Endothelial cell of umbilical vein (primary cell): Measurements from ENCODE around the gene OSBPL8. TPM values are rescaled to one million over a fixed set of nuclear protein-coding genes. Genes with fewer than 3 reads are reported as not detected.

ENCODE experiments used
- BruUV-seq: library from RNA; stranded (reverse); fragments of 400-500 nt; replicated peaks from 2 replicates; lab custom pipeline; 2021; lab: Mats Ljungman, UMichigan
- CTCF ChIA-PET: fragments of 300-600, 350-600 bp; sonication (Branson Sonifier 250); formaldehyde crosslinking; loops from one replicate; lab custom pipeline; 2021; ENCODE audit warnings: antibody characterized with exemption, inconsistent platforms; lab: Charles Lee
- POLR2A ChIA-PET: fragments of 300-600, 350-600 bp; sonication (Branson Sonifier 250); formaldehyde crosslinking; loops from one replicate; lab custom pipeline; 2021; ENCODE audit warnings: antibody characterized with exemption, inconsistent platforms; lab: Charles Lee
- DNase-seq: peaks from one replicate; pipeline ENCODE4 v3.0.0-alpha.2; 2011; ENCODE audit warnings: low read depth, low spot score
- FAIRE-seq: peaks from 2 replicates; lab custom pipeline; 2011; peaks lifted over from hg19 to GRCh38; lab: Jason Lieb, UNC
- H2AFZ ChIP-seq: 2 replicates; pipeline ENCODE4 v1.6.0; 2012; ENCODE audit warnings: low read depth, low read length, control low read depth, inconsistent platforms
- H3K27ac ChIP-seq: 2 replicates; pipeline ENCODE4 v1.5.1; 2011; ENCODE audit warnings: low read depth, mild to moderate bottlenecking, control low read depth, low read length, moderate library complexity; ENCODE audit not compliant: insufficient read depth
- H3K27me3 ChIP-seq, 2 experiments: 2 replicates each; pipeline versions ENCODE4 v1.6.0 to v1.6.1; 2011; ENCODE audit warnings: low read length in 2 of 2, mixed read lengths in 1 of 2; ENCODE audit not compliant: control insufficient read depth in 2 of 2, insufficient read depth in 2 of 2
- H3K36me3 ChIP-seq, 2 experiments: 2 replicates in 1 of 2; 3 replicates in 1 of 2; pipeline ENCODE4 v1.5.1; 2011; ENCODE audit warnings: low read length in 2 of 2, mild to moderate bottlenecking in 1 of 2, moderate library complexity in 1 of 2; ENCODE audit not compliant: control insufficient read depth in 2 of 2, insufficient read depth in 2 of 2; ENCODE audit errors: extremely low read depth in 1 of 2
- H3K4me1 ChIP-seq: 3 replicates; pipeline ENCODE4 v1.5.1; 2011; ENCODE audit warnings: mild to moderate bottlenecking, low read length; ENCODE audit not compliant: control insufficient read depth, insufficient read depth; ENCODE audit errors: extremely low read depth
- H3K4me2 ChIP-seq: 2 replicates; pipeline ENCODE4 v1.6.1; 2011; ENCODE audit warnings: low read length, control low read depth, mixed read lengths; ENCODE audit not compliant: insufficient read depth
- H3K4me3 ChIP-seq, 3 experiments: fragments of 200-600 bp in 1 of 3; sonication (generic), shearing (Covaris generic) in 1 of 3; replicated peaks in 1 of 3; 2 replicates each; pipeline ENCODE4 v1.5.1; 2011 to 2016; ENCODE audit warnings: control low read depth in 3 of 3, low read length in 3 of 3, mild to moderate bottlenecking in 2 of 3, inconsistent platforms in 1 of 3, low read depth in 1 of 3, moderate library complexity in 1 of 3; ENCODE audit not compliant: insufficient read depth in 1 of 3
- H3K79me2 ChIP-seq: 2 replicates; pipeline ENCODE4 v1.6.0; 2012; ENCODE audit warnings: low read length, inconsistent platforms; ENCODE audit not compliant: control insufficient read depth, insufficient read depth
- H3K9ac ChIP-seq: replicated peaks from 2 replicates; pipeline ENCODE3; 2011; ENCODE audit warnings: low read length, control low read depth; ENCODE audit not compliant: insufficient read depth; ENCODE audit errors: extremely low read depth
- H3K9me1 ChIP-seq: replicated peaks from 3 replicates; pipeline ENCODE4 v1.6.0; 2011; ENCODE audit warnings: mild to moderate bottlenecking, low read length; ENCODE audit not compliant: control insufficient read depth, insufficient read depth; ENCODE audit errors: extremely low read depth
- H3K9me3 ChIP-seq: replicated peaks from 2 replicates; pipeline ENCODE4 v1.5.1; 2012; ENCODE audit warnings: low read length, inconsistent platforms; ENCODE audit not compliant: control insufficient read depth, insufficient read depth
- H4K20me1 ChIP-seq: replicated peaks from 2 replicates; pipeline ENCODE3; 2011; ENCODE audit warnings: mild to moderate bottlenecking, low read length; ENCODE audit not compliant: control insufficient read depth, insufficient read depth; ENCODE audit errors: extremely low read depth
- EZH2 ChIP-seq: IDR thresholded peaks from 2 replicates; pipeline ENCODE4 v1.6.1; 2012; ENCODE audit warnings: borderline replicate concordance, low read depth, mild to moderate bottlenecking, moderate library complexity, low read length, inconsistent platforms; ENCODE audit not compliant: severe bottlenecking
- FOS ChIP-seq: IDR thresholded peaks from 2 replicates; pipeline ENCODE4 v1.6.1; 2011; ENCODE audit warnings: mild to moderate bottlenecking, low read length, moderate library complexity, borderline replicate concordance; ENCODE audit not compliant: insufficient read depth
- GATA2 ChIP-seq: IDR thresholded peaks from 2 replicates; pipeline ENCODE4 v1.7.0; 2011; ENCODE audit warnings: low read depth, mild to moderate bottlenecking, moderate library complexity, mixed read lengths, low read length; ENCODE audit not compliant: insufficient read length, insufficient read depth
- JUN ChIP-seq: IDR thresholded peaks from 2 replicates; pipeline ENCODE4 v1.6.1; 2011; ENCODE audit warnings: borderline replicate concordance, low read depth; ENCODE audit not compliant: insufficient read length, insufficient read depth
- MYC ChIP-seq: IDR thresholded peaks from one replicate; pipeline ENCODE4 v1.6.1; 2011; ENCODE audit warnings: mild to moderate bottlenecking, low read depth, low read length
- POLR2A ChIP-seq: IDR thresholded peaks from 2 replicates; pipeline ENCODE4 v1.6.1; 2012; ENCODE audit warnings: low read depth, mild to moderate bottlenecking, control low read depth, low read length
- POLR2AphosphoS5 ChIP-seq: IDR thresholded peaks from 2 replicates; pipeline ENCODE4 v1.6.1; 2012; ENCODE audit warnings: low read depth, mild to moderate bottlenecking, control low read depth, low read length, moderate library complexity; ENCODE audit not compliant: insufficient read depth
- dilution Hi-C: fragments of 300-500 bp; cut with MboI; formaldehyde crosslinking; loops from one replicate; pipeline ENCODE4 v1.15.0; 2019; ENCODE audit warnings: low sequenced_read_pairs; ENCODE audit not compliant: extremely low pct_ligation_motif_present
- intact Hi-C: fragments of 100-400 bp; cut with micrococcal nuclease; formaldehyde crosslinking; loops from one replicate; pipeline ENCODE4 v1.10.0; 2022
- polyA plus RNA-seq, 4 experiments: library from polyadenylated mRNA; depleted of rRNA in 3 of 4; stranded (reverse) in 3 of 4; unstranded in 1 of 4; fragments of >200 nt; gene quantifications; 2 replicates each; pipeline versions ENCODE4 v1.2.1 to v1.2.3, GENCODE V29; 2011 to 2012; ENCODE audit warnings: missing spikeins in 1 of 4
- total RNA-seq: library from RNA; stranded (reverse); gene quantifications from 2 replicates; pipeline ENCODE4 v1.2.3, GENCODE V29; 2021
- TF ChIP-seq, protein P1 (sequence below): IDR thresholded peaks from 2 replicates; pipeline ENCODE4 v1.6.1; 2011; ENCODE audit not compliant: insufficient read depth, insufficient read length
- TF ChIP-seq, protein P2 (sequence below), 2 donors: IDR thresholded peaks; 1 replicate in 1 of 2; 2 replicates in 1 of 2; pipeline ENCODE4 v1.5.1; 2011; ENCODE audit warnings: low read length in 2 of 2, mild to moderate bottlenecking in 2 of 2, moderate library complexity in 2 of 2, control low read depth in 1 of 2, inconsistent platforms in 1 of 2, low read depth in 1 of 2; ENCODE audit not compliant: insufficient read depth in 1 of 2; ENCODE audit errors: extremely low read depth in 1 of 2

OSBPL8 gene
- total and polyA plus RNA-seq, 2 donors (not counting 3 experiments of a cell fraction or from before 2014, with no cell fraction given), result 10.3 to 47.6 TPM

DNA sequence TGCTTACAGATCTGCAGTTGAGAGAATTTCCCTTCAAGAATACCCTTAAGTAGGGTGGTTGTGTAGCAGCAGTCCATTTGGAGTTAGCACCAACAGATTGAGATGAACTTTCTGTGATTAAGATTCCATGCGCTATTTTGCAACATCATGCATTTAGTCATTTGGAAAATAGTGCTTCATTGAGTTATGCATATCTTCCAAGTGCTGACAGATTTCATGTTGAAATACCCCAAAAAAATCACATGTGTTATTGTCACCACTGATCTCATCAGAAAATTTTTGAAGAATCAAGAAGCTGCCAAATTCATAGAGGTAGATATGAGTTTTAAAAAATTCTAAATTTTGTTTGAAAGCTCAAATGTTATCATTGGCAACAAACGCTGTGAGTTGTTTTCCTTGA, 35.5 kb upstream of the OSBPL8 start:
- FAIRE-seq (no peak), DNase-seq (no peak)
- CTCF ChIA-PET, result no interaction called here
- Histone ChIP-seq H2AFZ (no peak overlapping the region), H3K9me3 (no peaks in the 10 kb centered on the region), H3K9me1 (no peaks in the 10 kb centered on the region), H3K36me3 (no peaks in the 10 kb centered on the region), H3K4me2 (no peak overlapping the region), H3K27ac (no peak overlapping the region), H3K4me3 (no peak overlapping the region), H3K9ac (no peak overlapping the region), H4K20me1 (no peaks in the 10 kb centered on the region), H3K27me3 (peaks cover 1 to 2% of the 10 kb centered on the region in 2 experiments), H3K79me2 (no peaks in the 10 kb centered on the region), H3K4me1 (no peaks in the 10 kb centered on the region)
- no TSS peak for BruUV-seq
- dilution Hi-C loops, result no loop called here
- TF ChIP-seq FOS, result no peak
- TF ChIP-seq POLR2AphosphoS5, result no peak
- TF ChIP-seq POLR2A, result no peak
- TF ChIP-seq MYC, result no peak
- TF ChIP-seq, protein P1, sequence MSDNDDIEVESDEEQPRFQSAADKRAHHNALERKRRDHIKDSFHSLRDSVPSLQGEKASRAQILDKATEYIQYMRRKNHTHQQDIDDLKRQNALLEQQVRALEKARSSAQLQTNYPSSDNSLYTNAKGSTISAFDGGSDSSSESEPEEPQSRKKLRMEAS, result no peak
- TF ChIP-seq GATA2, result no peak
- intact Hi-C loops, result no loop called here
- POLR2A ChIA-PET, result no interaction called here

DNA sequence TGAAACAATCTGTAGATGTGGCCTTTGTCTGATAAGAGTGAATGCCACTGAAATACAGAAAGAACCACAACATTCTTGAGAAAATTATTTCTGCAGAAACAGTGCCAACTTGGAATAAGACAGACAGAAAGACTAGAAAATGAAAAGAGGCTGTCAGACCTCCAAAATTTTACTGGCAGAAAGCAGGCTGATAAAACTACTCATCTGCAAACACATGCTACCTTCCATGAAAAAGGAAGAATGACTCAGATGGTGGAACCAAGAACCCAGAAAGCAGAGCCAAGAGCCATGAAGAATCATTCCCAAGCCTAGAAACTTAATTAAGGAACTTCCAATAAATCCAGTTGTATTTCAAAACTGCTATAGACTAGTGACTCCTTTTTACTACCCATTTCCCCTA, 31.9 kb upstream of the OSBPL8 start:
- Histone ChIP-seq H3K4me1 (no peaks in the 10 kb centered on the region), H3K79me2 (no peaks in the 10 kb centered on the region), H4K20me1 (no peaks in the 10 kb centered on the region), H3K27me3 (no peaks in the 10 kb centered on the region), H3K36me3 (no peaks in the 10 kb centered on the region), H2AFZ (no peak overlapping the region), H3K9me3 (no peaks in the 10 kb centered on the region), H3K4me3 (no peak overlapping the region), H3K9me1 (no peaks in the 10 kb centered on the region), H3K9ac (no peak overlapping the region), H3K4me2 (no peak overlapping the region), H3K27ac (no peak overlapping the region)
- BruUV-seq, result no TSS peak
- TF ChIP-seq JUN (no peak), EZH2 (no peak), POLR2A (no peak), GATA2 (no peak), FOS (no peak), MYC (no peak), POLR2AphosphoS5 (no peak)
- TF ChIP-seq, protein P2, sequence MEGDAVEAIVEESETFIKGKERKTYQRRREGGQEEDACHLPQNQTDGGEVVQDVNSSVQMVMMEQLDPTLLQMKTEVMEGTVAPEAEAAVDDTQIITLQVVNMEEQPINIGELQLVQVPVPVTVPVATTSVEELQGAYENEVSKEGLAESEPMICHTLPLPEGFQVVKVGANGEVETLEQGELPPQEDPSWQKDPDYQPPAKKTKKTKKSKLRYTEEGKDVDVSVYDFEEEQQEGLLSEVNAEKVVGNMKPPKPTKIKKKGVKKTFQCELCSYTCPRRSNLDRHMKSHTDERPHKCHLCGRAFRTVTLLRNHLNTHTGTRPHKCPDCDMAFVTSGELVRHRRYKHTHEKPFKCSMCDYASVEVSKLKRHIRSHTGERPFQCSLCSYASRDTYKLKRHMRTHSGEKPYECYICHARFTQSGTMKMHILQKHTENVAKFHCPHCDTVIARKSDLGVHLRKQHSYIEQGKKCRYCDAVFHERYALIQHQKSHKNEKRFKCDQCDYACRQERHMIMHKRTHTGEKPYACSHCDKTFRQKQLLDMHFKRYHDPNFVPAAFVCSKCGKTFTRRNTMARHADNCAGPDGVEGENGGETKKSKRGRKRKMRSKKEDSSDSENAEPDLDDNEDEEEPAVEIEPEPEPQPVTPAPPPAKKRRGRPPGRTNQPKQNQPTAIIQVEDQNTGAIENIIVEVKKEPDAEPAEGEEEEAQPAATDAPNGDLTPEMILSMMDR (IDR thresholded peaks at IDR 0.05; ENCODE audit: extremely low read depth in 1 of 2, insufficient read depth in 1 of 2, low read depth in 1 of 2, low read length in 2 of 2), result no peak
- TF ChIP-seq, protein P1, result no peak
- ChIA-PET CTCF (interaction anchor here (2.0 kb wide), 1 partner anchor 10 kb away, joined by 5 read pairs; no protein-coding TSS in a partner anchor), POLR2A (no interaction called here)
- FAIRE-seq (no peak), DNase-seq (no peak)
- intact Hi-C loops (no loop called here), dilution Hi-C loops (no loop called here)
